Activated naive CD4-positive, alpha-beta T cell treated with anti-CD3 and anti-CD28 coated beads, Interleukin-2, amount 10 ng/mL, durations not matched to agents 7 days and 5 days (primary cell): ENCODE data around the gene VPREB1.
A peak's percentile ranks its signal among the peaks of the same experiment; 100 is the strongest.
"Not testable (repeated sequence)": the region's sequence is repeated elsewhere in the genome, so short reads cannot be mapped to it uniquely, and the experiment has no call there.

Source experiments
- CTCF ChIA-PET: fragments of 350-600 bp; sonication (Branson Sonifier 250); formaldehyde crosslinking; loops from one replicate; lab custom pipeline; 2021; ENCODE audit warnings: antibody characterized with exemption; lab: Charles Lee
- DNase-seq: peaks from one replicate; pipeline ENCODE4 v3.0.0-alpha.2; 2020
- H3K27ac Mint-ChIP-seq: one replicate; pipeline ENCODE4 v1.8.0; 2021; ENCODE audit warnings: mild to moderate bottlenecking, moderate library complexity, mixed read lengths
- H3K27me3 Mint-ChIP-seq: one replicate; pipeline ENCODE4 v1.8.0; 2021; ENCODE audit warnings: mild to moderate bottlenecking, mixed read lengths
- H3K36me3 Mint-ChIP-seq: one replicate; pipeline ENCODE4 v1.8.0; 2021; ENCODE audit warnings: mixed read lengths
- H3K4me1 Mint-ChIP-seq: one replicate; pipeline ENCODE4 v1.8.0; 2021; ENCODE audit warnings: mixed read lengths
- H3K4me3 Mint-ChIP-seq: one replicate; pipeline ENCODE4 v1.8.0; 2021; ENCODE audit warnings: mild to moderate bottlenecking, moderate library complexity, mixed read lengths
- H3K9me3 Mint-ChIP-seq: one replicate; pipeline ENCODE4 v1.8.0; 2021; ENCODE audit warnings: mixed read lengths

VPREB1 gene

DNA sequence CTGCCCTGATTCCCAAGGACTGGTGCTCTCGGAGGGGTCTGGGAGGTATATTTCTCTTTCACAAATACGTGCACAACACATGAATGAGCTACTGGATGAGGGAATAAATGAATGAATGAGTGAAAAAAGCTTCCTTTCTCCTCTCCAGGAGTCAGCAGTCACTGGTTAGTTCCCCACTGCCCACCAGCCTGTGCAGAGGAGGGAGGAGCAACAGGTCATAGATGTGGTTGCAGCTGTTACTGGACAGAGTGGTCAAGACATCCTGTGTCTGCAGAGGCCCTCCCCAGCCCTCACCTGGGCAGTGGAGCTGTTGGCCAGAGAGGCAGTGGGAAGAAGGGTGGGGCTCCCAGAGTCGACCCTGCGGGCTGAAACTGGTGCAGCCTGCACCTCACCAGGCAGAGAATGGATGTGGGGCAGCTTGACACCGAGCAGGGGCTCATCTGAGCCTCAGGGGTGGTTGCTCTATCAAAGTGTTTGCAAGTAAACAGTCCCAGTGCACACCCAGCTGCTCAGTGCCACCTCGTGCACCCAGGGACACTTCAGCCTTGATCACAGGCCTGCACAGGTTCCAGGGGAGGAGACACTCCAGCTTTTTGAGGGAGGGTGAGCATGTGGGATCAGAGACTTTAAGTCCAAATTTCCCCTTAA, 1.4 kb upstream of the VPREB1 start:
- Mint-ChIP-seq H3K36me3 (no peaks in the 10 kb centered on the region), H3K4me3 (no peak overlapping the region), H3K9me3 (no peaks in the 10 kb centered on the region), H3K27ac (no peak overlapping the region), H3K4me1 (peaks cover 21% of the 10 kb centered on the region), H3K27me3 (peaks cover 43% of the 10 kb centered on the region)
- CTCF ChIA-PET = interaction anchor here (0.8 to 1.2 kb wide), 3 partner anchors 10 to 42 kb away, joined by 3 to 7 read pairs (median 3); no protein-coding TSS in a partner anchor
- DNase-seq = no peak

- Mint-ChIP-seq H3K4me1 (peaks cover 38% of the 10 kb centered on the region), H3K27me3 (peaks cover 45% of the 10 kb centered on the region), H3K9me3 (no peaks in the 10 kb centered on the region), H3K36me3 (no peaks in the 10 kb centered on the region), H3K4me3 (no peak overlapping the region), H3K27ac (no peak overlapping the region)
- DNase-seq = no peak
- CTCF ChIA-PET = no interaction called here
These were observed 797 bp downstream of the VPREB1 start for GRCh38 chr22:22245256-22245909.

GRCh38 chr22:22245935-22246525, 1.4 kb downstream of the VPREB1 start:
- peaks cover 38% of the 10 kb centered on the region for H3K4me1 Mint-ChIP-seq
- CTCF ChIA-PET = interaction anchor here (0.6 to 0.9 kb wide), 4 partner anchors 8 to 39 kb away, joined by 3 read pairs; no protein-coding TSS in a partner anchor
- no peaks in the 10 kb centered on the region for H3K9me3 Mint-ChIP-seq
- no peak overlapping the region for H3K4me3 Mint-ChIP-seq
- H3K27me3 Mint-ChIP-seq = peaks cover 50% of the 10 kb centered on the region
- H3K36me3 Mint-ChIP-seq = no peaks in the 10 kb centered on the region
- H3K27ac Mint-ChIP-seq = no peak overlapping the region
- DNase-seq = no peak

- Mint-ChIP-seq H3K27me3 (peaks cover 45% of the 10 kb centered on the region), H3K4me3 (no peak overlapping the region), H3K36me3 (no peaks in the 10 kb centered on the region), H3K27ac (no peak overlapping the region), H3K9me3 (no peaks in the 10 kb centered on the region), H3K4me1 (peaks cover 38% of the 10 kb centered on the region)
- no peak for DNase-seq
- CTCF ChIA-PET = interaction anchor here (0.8 to 0.9 kb wide), 2 partner anchors 11 to 39 kb away, joined by 3 read pairs; no protein-coding TSS in a partner anchor
These were observed 2.1 kb downstream of the VPREB1 start for GRCh38 chr22:22246706-22247105.

DNA sequence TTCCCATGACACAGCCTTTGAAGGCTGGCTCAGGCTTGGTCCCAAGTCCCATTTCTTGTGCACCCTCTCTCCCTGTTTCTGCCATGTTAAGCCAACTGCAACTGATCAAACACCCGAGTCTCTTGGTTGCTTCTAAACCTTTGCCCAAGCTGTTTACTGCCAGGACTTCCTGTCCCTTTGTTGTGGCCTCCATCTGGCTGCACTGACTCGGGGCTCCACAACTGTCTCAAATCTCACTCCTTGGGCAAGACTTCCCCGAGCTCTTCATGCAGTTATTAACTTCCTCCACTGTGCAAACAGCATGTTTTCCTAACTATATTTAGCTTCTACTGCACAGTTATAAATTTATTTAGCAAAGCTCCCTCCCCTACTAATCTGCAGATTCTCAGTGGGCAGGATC, 4.3 kb downstream of the VPREB1 start:
- DNase-seq = peak; percentile 68
- CTCF ChIA-PET = interaction anchor here (1.0 to 1.9 kb wide), 2 partner anchors 13 to 42 kb away, joined by 7 to 8 read pairs; no protein-coding TSS in a partner anchor
- H3K4me1 Mint-ChIP-seq = peaks cover 32% of the 10 kb centered on the region
- peaks cover 29% of the 10 kb centered on the region for H3K27me3 Mint-ChIP-seq
- no peak overlapping the region for H3K4me3 Mint-ChIP-seq
- H3K36me3 Mint-ChIP-seq = no peaks in the 10 kb centered on the region
- no peaks in the 10 kb centered on the region for H3K9me3 Mint-ChIP-seq
- H3K27ac Mint-ChIP-seq = peak overlapping the region; percentile 71

GRCh38 chr22:22250651-22251050, 6.1 kb downstream of the VPREB1 start:
- not testable (repeated sequence) for DNase-seq, H3K36me3 Mint-ChIP-seq, H3K9me3 Mint-ChIP-seq, H3K4me3 Mint-ChIP-seq
- peaks cover 11% of the 10 kb centered on the region for H3K27me3 Mint-ChIP-seq
- CTCF ChIA-PET = interaction anchor here (1.0 kb wide), 1 partner anchor 48 kb away, joined by 3 read pairs; no protein-coding TSS in a partner anchor
- peaks cover 22% of the 10 kb centered on the region for H3K4me1 Mint-ChIP-seq
- H3K27ac Mint-ChIP-seq = peak overlapping the region; percentile 45

DNA sequence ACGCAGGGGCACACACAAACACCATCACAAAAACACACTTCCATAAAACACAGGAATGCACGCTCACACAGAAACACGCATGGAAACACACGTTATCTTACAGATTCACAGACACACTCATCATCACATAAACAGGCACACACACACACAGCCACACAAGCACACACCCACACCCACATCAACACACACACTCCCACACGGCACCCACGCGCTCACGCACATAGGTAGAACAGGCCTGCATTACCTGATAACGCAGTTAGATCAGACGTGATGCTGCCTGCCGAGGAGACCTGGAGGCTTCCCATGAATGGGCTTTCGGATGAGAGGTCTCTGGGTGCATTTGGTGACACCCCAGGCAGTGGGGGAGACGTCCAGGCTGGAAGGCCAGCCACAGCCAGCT, 11.5 kb downstream of the VPREB1 start:
- CTCF ChIA-PET, H3K36me3 Mint-ChIP-seq, H3K27ac Mint-ChIP-seq, H3K27me3 Mint-ChIP-seq, H3K9me3 Mint-ChIP-seq, H3K4me1 Mint-ChIP-seq, H3K4me3 Mint-ChIP-seq, DNase-seq: not testable (repeated sequence)

- H3K27me3 Mint-ChIP-seq, H3K27ac Mint-ChIP-seq, DNase-seq, H3K4me1 Mint-ChIP-seq, H3K9me3 Mint-ChIP-seq, H3K4me3 Mint-ChIP-seq, CTCF ChIA-PET, H3K36me3 Mint-ChIP-seq: not testable (repeated sequence)
These were observed 14.2 kb downstream of the VPREB1 start for GRCh38 chr22:22258597-22259415.

DNA sequence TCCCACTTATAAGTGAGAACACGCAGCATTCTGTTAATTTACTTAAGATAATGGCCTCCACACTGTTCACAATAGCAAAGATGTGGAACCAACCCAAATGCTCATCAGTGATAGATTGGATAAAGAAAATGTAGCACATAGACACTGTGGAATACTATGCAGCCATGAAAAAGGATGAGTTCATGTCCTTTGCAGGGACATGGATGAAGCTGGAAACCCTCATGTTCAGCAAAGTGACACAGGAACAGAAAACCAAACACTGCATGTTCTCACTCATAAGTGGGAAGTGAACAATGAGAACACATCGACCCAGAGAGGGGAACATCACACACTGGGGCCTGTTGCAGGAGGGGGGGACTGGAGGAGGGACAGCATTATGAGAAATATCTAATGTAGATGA, 15.6 kb downstream of the VPREB1 start:
- H3K4me3 Mint-ChIP-seq, H3K36me3 Mint-ChIP-seq, CTCF ChIA-PET, H3K4me1 Mint-ChIP-seq, H3K9me3 Mint-ChIP-seq, H3K27me3 Mint-ChIP-seq, DNase-seq, H3K27ac Mint-ChIP-seq: not testable (repeated sequence)

DNA sequence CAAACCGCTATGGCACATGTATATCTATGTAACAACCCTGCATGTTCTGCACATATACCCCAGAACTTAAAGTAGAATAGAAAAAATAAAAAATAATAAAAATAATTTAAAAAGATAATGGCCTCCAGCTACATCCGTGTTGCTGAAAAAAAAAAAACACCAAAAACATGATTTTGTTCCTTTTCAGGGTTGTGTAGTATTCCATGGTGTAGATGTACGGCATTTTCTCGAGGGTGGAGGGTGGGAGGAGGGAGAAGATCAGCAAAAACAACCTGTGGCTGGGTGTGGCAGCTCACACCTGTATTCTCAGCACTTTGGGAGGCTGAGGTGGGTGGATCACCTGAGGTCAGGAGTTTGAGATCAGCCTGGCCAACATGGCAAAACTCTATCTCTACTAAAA, 16.0 kb downstream of the VPREB1 start:
- H3K4me3 Mint-ChIP-seq, H3K36me3 Mint-ChIP-seq, H3K27me3 Mint-ChIP-seq, H3K27ac Mint-ChIP-seq, H3K4me1 Mint-ChIP-seq, CTCF ChIA-PET, H3K9me3 Mint-ChIP-seq, DNase-seq: not testable (repeated sequence)

DNA sequence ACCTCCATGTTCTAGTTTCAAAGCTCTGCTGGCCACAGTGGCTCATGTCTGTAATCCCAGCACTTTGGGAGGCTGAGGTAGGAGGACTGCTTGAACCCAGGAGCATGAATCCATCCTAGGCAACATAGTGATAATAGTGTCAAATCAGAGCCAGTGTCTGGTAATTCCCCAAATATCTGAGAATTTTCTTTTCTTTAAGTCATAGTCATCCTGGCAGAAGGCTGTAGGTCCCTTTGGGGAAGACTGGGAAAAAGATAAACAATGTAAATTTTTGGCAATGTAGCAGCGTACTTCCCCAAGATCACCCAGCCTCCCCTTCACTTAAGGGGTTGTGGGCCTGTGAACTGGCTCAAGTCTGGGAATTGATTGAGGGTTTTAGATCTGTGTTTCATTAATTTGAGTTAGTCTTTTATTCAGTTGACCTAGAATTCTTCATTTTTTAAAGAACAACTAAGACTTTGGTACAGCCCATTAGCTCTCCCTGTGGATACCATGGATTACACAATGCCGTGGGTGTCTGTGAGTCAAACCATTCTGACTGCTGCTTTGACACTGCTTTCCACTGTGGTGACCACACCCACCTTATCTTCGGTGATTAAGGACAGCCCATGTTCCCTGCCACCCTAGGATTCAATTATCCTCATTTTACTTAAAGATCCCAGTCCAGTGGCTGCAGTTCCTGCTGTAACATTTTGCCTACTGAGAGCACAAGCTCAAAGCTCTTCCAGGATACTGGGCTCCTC, 17.9 kb downstream of the VPREB1 start:
- H3K36me3 Mint-ChIP-seq, H3K9me3 Mint-ChIP-seq, CTCF ChIA-PET, DNase-seq, H3K4me3 Mint-ChIP-seq, H3K4me1 Mint-ChIP-seq, H3K27ac Mint-ChIP-seq, H3K27me3 Mint-ChIP-seq: not testable (repeated sequence)

DNA sequence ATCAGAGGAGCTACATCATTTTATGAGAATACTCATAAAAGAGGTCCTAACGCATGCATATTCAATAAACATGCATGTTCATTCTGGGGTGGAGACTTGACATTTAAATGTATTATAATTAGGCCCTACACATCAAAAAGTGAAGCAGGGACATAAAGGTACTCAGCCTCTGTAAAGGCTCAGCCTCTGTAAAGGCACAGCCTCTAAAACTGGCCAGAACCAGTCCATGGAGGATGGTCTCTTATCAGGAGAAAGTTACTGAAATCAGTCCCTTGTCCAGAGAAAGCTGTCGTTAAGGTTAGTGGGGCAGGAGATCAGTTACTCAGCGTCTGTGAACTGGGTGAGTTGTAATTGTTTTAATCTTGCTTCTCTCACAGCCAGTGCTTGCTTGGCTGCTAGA, 19.2 kb downstream of the VPREB1 start:
- H3K36me3 Mint-ChIP-seq, H3K27me3 Mint-ChIP-seq, H3K27ac Mint-ChIP-seq, H3K4me1 Mint-ChIP-seq, H3K9me3 Mint-ChIP-seq, CTCF ChIA-PET, DNase-seq, H3K4me3 Mint-ChIP-seq: not testable (repeated sequence)

GRCh38 chr22:22270036-22270676, 25.6 kb downstream of the VPREB1 start:
- H3K9me3 Mint-ChIP-seq, H3K27me3 Mint-ChIP-seq, H3K27ac Mint-ChIP-seq, CTCF ChIA-PET, DNase-seq, H3K4me3 Mint-ChIP-seq, H3K36me3 Mint-ChIP-seq: not testable (repeated sequence)
- H3K4me1 Mint-ChIP-seq = peaks cover 11% of the 10 kb centered on the region
